ENCODE results near the gene JPH4.
"Not testable (repeated sequence)": the region's sequence is repeated elsewhere in the genome, so short reads cannot be mapped to it uniquely, and the experiment has no call there.

The JPH4 gene

GRCh38 chr14:23550131-23550811 is 28.3 kb downstream of the JPH4 start:
- no peak for DNase-seq (ENCODE audit: low read depth in 2 of 2, low spot score in 1 of 2)

GRCh38 chr14:23548351-23549318 is 30.0 kb downstream of the JPH4 start:
- DNase-seq (ENCODE audit: low read depth in 2 of 2, low spot score in 1 of 2) = no peak

GRCh38 chr14:23547924-23548323 is 30.7 kb downstream of the JPH4 start:
- no peak for DNase-seq (ENCODE audit: low read depth in 2 of 2, low spot score in 1 of 2)

- no peak for DNase-seq (ENCODE audit: low read depth in 2 of 2, low spot score in 1 of 2)
Observed at GRCh38 chr14:23546450-23547035, 32.0 kb downstream of the JPH4 start.

GRCh38 chr14:23545740-23546365 is 32.7 kb downstream of the JPH4 start:
- DNase-seq (ENCODE audit: low read depth in 2 of 2, low spot score in 1 of 2) = no peak

- DNase-seq (ENCODE audit: low read depth in 2 of 2, low spot score in 1 of 2) = no peak
Observed at GRCh38 chr14:23544511-23545447, 33.8 kb downstream of the JPH4 start.

GRCh38 chr14:23543403-23543802 is 35.2 kb downstream of the JPH4 start:
- DNase-seq (ENCODE audit: low read depth in 2 of 2, low spot score in 1 of 2) = no peak

- no peak for DNase-seq (ENCODE audit: low read depth in 2 of 2, low spot score in 1 of 2)
Observed at GRCh38 chr14:23542261-23542660, 36.3 kb downstream of the JPH4 start.

- no peak for DNase-seq (ENCODE audit: low read depth in 2 of 2, low spot score in 1 of 2)
Observed at GRCh38 chr14:23540141-23540469, 38.5 kb downstream of the JPH4 start.

- no peak for DNase-seq (ENCODE audit: low read depth in 2 of 2, low spot score in 1 of 2)
Observed at GRCh38 chr14:23539248-23540140, 39.1 kb downstream of the JPH4 start.

GRCh38 chr14:23538785-23539184 is 39.8 kb downstream of the JPH4 start:
- no peak for DNase-seq (ENCODE audit: low read depth in 2 of 2, low spot score in 1 of 2)

GRCh38 chr14:23538050-23538718 is 40.4 kb downstream of the JPH4 start:
- no peak for DNase-seq (ENCODE audit: low read depth in 2 of 2, low spot score in 1 of 2)

GRCh38 chr14:23537351-23538049 is 41.1 kb downstream of the JPH4 start:
- DNase-seq (ENCODE audit: low read depth in 2 of 2, low spot score in 1 of 2) = no peak

- not testable (repeated sequence) for DNase-seq (ENCODE audit: low read depth in 2 of 2, low spot score in 1 of 2)
Observed at GRCh38 chr14:23536906-23537305, 41.7 kb downstream of the JPH4 start.

- no peak for DNase-seq (ENCODE audit: low read depth in 2 of 2, low spot score in 1 of 2)
Observed at GRCh38 chr14:23536494-23536893, 42.1 kb downstream of the JPH4 start.

GRCh38 chr14:23535943-23536342 is 42.6 kb downstream of the JPH4 start:
- no peak for DNase-seq (ENCODE audit: low read depth in 2 of 2, low spot score in 1 of 2)

GRCh38 chr14:23533652-23534435 is 44.7 kb downstream of the JPH4 start:
- DNase-seq (ENCODE audit: low read depth in 2 of 2, low spot score in 1 of 2) = no peak

GRCh38 chr14:23532658-23533057 is 45.9 kb downstream of the JPH4 start:
- no peak for DNase-seq (ENCODE audit: low read depth in 2 of 2, low spot score in 1 of 2)
